ENCODE results near the gene ATP11A.
"Not testable (repeated sequence)": the region's sequence is repeated elsewhere in the genome, so short reads cannot be mapped to it uniquely, and the experiment has no call there.

The ATP11A gene

DNA sequence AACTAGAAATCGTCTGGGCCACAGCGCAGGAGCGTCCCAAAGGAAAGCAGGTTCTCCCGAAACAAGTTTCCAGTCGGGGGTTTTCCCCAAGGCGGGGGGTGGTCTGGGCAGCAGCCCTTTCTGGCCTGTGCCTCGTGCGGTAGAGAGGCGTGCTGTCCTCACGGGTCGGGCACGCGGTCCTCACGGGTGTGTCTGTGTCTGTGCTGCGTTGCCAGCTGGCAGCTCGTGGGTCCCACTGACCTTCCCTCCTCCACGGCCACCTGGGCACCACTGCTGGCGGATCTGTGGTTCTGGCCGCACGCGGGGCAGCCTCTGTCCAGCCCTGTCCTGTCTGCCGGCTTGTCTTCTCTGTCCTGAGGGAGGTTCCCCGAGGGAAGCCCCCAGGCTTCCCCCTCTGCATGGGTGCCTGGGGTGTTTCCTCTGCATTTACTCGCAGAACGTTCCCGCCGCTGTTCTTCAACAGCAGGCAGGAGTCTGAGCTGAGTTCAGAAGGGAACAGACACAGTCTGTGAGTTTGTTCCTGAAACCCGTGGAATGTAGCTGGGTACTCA lies 181.0 kb downstream of the ATP11A start:
- no peak for DNase-seq

DNA sequence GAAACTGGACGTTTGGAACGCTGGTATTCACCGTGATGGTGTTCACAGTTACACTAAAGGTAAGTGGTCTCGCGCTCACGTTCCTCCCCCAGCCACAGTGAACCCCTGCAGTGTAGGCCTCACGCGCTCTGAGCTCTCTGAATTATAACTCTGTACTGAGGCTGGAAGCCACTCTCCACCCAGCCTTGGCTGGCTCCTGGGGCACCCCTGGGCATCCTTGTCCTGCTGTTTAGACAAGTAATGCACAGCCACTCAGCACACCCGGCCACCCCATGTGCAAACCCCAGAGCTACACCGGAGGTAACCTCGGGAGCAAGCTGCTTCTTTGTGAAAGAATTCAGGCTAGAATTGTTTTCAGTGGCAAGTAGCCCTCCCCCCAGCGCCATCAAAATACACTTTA lies 181.9 kb downstream of the ATP11A start:
- no peak for DNase-seq

DNA sequence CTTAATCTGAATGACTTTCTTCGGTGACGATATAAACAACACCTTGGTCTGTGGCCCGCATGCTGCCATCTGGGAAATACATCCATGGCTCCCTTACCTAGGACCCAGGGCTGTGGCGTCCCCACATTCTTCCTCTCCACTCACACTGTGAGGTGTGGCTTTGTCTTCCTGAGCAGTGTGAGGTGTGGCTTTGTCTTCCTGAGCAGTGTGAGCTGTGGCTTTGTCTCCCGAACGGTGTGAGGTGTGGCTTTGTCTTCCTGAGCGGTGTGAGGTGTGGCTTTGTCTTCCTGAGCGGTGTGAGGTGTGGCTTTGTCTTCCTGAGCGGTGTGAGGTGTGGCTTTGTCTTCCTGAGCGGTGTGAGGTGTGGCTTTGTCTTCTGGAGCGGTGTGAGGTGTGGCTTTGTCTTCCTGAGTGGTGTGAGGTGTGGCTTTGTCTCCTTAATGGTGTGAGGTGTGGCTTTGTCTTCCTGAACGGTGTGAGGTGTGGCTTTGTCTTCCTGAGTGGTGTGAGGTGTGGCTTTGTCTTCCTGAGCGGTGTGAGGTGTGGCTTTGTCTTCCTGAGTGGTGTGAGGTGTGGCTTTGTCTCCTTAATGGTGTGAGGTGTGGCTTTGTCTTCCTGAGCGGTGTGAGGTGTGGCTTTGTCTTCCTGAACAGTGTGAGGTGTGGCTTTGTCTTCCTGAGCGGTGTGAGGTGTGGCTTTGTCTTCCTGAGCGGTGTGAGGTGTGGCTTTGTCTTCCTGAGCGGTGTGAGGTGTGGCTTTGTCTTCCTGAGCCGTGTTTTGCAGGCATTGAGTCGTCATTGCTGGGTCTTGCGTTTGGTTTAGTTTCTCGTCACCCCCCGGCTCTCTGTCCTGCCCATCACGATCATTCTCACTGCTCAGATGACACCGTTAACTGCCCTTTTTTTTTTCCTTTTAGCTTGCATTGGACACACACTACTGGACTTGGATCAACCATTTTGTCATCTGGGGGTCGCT lies 183.1 kb downstream of the ATP11A start:
- DNase-seq: not testable (repeated sequence)

DNA sequence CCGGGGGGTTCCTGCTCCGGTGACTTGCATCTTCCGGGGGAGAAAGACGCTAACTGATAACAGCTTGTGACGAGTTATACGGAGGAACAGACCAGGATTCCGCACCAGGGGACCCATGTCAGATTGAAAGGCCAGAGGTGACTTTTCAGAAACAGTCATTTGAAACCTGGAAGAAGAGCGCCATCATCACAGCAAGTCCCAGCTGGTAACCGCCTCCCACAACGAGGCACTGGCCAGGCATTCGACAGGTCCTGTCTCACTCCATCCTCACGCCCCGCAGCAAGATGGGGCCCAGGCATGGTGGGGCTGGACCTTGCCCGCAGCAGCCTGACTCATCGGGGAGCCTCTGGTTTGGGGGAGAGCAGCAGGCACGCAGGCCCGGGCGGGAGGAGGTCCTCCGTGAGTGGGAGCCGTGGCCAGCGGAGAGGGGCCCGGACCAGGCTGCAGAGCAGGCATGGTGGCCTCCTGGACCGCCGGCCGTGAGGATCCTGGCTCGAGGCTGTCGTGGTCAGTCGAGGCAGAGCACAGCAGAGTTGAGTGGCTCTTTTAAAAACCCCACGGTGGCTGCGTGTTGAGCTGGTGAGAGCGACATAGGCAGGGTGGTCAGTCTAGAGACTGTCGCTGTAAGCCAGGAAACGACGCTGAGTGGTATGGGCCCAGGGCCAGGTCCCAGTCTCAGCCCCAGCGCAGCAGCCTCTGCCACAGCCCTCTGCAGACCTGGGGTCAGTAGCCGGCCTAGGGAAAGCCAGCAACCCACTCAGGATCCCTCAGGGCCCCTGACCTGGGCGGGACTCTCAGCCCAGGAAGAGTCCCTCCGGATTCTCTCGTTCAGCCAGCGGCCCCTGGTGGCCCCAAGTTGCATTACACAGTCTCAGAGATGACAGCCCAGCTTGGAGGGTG lies 184.3 kb downstream of the ATP11A start:
- DNase-seq: peak; percentile 2

DNA sequence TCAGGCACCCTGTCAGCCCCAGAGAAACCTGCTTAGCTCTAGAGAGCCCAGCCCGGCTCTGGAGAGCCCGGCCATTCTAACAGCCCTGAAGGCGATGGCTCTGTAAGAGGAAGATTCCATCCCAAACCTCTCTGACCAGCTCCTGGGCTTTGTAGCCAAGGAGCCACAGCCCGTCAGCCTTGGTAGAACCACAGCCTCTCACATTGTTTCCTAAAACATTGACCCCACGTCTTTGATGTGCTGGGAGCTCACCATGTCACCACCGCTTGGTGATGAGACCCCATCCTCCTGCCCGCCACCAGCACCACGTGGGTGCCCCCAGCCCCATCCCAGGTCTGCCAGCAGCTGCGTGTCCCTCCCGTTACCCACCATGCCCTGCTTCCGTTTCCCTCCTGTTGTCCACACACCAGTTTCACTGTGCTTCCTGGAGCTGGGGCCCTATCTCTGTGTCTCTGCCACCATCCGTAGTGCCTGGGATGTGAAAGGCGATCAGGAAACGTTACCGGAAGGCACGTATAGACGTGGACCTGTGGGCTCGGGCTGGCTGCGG lies 185.0 kb downstream of the ATP11A start:
- DNase-seq: no peak

DNA sequence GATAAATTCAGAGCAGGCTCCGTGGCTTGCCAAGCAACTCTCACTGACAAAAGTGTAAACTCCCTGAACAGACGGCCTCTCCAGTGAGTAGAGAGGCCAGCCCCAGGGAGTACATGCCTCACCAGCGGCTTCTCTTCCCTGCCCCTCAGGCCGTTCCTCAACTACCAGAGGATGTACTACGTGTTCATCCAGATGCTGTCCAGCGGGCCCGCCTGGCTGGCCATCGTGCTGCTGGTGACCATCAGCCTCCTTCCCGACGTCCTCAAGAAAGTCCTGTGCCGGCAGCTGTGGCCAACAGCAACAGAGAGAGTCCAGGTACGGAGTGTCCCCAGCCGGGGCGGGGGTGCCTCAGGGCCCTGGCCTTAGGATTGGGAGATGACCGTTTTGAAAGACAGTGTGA lies 185.8 kb downstream of the ATP11A start:
- DNase-seq: no peak

DNA sequence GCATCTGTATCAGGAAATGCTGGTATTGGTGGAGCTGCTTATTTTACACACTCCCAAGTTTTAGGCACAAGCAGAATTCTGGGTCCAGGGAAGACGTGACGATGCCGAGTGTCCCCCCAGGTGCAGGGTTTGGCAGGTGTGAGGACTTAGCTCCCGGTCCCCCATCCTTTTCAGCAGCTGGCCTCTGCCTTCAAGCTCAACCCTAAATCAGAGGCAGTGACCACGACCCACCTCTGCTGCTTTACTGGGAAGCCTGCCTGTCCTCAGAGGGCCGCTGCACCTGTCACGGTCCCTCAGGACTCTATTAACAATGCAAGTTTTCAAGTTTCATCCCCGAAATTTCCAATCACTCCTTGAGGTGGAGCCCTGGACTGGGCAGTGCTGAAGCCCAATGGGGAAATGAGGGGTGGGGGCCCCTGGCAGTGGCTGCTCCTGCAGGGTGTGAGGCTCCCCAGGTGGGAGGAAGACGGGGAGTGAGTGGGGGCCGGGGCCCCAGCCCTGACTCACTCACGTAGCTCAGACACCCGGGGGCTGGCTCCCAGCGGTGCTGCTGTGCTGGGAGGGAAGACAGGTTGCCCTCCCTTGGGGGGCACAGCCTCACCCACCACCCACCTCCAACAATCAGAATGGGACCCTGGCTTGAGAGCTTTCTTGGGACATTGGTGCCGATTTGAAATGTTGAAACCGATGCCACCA lies 186.6 kb downstream of the ATP11A start:
- DNase-seq: no peak

DNA sequence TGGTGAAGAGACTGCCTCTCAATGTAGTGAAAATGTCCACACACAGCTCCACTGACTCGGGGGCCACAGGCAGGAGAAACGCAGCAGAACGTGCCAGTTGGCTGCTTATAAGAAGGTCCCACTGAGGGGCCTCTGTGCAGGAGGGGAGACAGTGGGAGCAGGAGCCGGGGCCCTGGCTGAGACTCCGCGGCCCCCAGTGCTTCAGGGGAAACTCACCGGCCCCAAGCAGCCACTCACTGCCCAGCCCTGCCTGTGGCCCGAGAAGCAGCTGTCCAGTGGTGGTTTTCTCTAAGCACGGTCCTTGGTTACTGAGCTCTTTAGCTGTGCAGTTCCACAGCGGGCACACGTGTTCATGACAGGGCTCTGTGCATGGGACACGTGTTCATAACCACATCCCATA lies 187.2 kb downstream of the ATP11A start:
- DNase-seq: no peak

DNA sequence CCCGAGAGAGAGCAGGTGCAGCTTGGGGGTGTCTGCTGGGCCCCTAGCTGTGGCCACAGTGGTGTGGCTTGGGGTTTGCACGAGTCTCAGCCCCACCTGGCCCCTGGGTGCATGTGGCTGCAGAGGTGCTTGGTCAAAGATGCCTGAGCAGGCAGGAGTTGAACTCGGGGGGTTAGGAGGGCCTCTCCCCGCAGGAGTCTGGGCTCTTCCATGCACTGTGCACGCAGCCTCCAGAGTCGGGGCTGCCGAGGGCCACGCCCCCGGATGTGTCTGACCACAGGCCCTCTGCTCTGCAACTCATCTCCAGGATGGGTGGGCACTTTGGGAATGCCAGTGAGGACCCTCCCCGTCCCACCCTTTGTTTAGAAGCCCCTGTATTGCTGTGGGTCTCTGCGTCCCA lies 187.7 kb downstream of the ATP11A start:
- DNase-seq: no peak

DNA sequence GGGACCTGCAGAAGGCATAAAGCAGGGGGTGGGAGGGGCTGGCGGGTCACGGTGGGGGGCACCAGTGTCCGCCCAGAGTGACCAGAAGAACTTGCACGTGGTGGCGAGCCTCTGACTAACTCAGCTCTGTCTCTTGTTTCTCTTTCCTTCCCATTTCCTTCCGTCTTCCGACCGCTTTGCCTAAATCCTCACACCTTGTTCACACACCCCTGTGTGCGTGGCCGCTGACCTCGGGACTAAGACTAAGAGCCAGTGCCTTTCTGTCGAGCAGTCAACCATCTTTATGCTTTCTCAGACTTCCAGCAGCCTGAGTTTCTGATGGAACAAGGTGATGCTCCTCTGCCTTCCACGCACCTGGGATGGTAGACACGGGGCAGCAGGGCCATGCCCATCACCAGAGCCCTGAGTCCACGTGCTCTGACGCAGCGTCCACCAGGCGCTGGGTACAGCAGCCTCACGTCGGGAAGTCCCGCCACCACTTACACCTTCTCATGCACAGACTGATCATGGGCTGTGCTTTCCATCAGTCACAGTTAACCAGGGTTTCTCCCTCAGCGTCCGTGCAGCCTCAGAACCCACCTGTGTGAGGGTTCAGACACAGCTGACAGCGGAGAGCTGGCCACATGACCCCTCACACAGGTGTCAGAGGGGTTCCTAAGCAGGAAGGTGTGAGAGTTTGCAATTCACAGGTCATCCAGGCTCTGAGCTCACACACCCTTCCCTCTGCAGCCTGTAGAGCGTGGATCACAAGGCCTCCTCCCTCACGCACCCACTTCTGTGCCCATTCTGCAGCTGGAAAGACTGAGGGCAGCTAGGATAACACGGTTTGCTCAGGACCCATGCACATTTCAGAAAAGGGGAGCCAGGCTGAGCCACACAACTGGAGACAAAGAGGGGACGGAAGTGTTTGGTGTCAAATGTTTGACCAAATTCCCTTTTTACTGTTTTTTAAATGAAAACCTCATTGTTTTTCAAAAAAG lies 188.4 kb downstream of the ATP11A start:
- no peak for DNase-seq

DNA sequence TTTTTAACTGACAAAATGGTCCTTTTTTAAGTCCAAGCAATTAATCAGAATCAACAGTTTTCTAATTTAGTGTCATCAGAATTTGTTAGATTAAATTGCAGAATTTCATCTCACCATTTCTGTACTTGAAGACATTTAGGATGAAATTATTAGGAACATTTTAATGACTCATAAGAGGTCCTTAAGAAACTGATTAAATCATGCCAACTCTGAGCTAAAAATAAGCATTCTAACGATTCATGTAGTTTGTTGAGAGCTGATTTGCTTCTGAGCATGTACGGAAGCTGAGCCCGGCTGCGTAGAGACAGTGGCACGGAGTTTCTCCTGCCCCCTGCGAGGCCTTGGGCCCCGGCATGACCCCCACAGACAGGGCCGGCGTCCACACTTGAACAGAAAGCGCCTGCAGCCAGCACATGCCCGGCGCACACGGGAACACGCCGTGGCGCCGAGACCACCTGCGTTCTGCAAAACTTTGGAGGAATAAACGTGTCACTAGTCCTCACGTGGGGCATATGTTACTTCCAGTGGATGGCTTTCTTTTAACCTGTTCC lies 189.5 kb downstream of the ATP11A start:
- DNase-seq: no peak

DNA sequence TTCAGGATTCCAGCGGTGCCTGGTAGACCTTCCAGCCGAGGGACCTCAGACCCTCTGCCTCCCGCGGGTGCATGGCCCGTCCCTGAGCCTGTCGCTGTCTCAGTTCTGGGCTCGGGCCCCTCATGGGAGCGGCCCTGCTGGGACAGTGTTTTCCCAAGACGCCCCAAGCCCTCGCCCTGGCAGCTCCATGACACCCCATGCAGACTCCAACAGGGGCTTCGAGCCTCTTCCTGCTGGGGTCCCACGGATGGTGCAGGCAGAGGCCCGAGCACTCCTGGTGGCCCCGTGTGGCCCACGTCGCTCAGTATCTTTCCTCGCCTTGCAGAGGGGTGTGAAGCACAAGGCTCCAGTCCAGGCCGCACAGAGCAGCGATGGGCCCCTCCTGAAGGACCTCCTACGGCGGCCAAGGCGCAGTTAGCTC lies 190.4 kb downstream of the ATP11A start:
- no peak for DNase-seq

DNA sequence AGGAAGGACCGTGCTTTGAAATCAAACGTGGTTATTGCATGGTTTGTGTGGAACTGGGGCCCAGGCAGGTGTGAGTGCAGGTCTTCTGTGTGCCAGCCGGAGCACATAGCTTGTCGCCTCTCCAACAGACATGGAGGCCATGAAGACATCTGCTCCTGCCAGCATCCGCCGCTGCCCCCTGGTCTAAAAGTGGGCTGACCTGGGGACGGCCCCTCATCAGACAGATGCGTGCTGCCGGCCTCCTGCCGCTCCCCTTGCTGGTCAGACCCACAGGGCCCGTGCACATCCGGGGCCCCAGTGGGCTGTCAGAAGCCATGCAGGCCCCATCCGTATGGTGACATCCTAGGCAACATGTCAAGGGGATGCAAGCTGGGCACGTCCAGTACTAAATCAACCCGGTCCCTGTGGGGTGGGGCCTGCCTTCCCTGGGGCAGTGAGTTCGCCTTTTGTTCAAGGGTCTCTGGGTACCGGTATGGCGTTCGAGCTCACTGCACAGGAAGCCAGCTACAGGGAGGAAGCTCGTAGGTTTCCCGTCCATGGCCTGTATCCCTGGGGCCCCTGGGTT lies 191.2 kb downstream of the ATP11A start:
- DNase-seq: no peak

DNA sequence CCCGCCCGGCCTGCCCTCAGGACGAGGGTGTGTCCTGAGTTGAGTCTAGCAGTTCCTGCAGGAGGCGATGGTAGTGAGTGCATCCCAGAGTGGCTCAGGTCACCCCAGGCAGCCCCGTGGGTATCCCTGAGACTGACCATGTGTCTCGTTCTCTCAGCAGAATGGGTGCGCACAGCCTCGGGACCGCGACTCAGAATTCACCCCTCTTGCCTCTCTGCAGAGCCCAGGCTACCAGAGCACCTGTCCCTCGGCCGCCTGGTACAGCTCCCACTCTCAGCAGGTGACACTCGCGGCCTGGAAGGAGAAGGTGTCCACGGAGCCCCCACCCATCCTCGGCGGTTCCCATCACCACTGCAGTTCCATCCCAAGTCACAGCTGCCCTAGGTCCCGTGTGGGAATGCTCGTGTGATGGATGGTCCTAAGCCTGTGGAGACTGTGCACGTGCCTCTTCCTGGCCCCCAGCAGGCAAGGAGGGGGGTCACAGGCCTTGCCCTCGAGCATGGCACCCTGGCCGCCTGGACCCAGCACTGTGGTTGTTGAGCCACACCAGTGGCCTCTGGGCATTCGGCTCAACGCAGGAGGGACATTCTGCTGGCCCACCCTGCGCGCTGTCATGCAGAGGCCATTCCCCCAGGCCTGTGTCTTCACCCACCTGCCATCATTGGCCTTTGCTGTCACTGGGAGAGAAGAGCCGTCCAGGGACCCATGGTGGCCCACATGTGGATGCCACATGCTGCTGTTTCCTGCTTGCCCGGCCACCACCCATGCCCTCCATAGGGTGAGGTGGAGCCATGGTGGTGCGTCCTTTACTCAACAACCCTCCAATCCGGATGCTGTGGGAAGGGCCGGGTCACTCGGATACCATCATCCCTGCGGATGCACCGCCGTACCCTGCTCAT lies 192.1 kb downstream of the ATP11A start:
- no peak for DNase-seq

DNA sequence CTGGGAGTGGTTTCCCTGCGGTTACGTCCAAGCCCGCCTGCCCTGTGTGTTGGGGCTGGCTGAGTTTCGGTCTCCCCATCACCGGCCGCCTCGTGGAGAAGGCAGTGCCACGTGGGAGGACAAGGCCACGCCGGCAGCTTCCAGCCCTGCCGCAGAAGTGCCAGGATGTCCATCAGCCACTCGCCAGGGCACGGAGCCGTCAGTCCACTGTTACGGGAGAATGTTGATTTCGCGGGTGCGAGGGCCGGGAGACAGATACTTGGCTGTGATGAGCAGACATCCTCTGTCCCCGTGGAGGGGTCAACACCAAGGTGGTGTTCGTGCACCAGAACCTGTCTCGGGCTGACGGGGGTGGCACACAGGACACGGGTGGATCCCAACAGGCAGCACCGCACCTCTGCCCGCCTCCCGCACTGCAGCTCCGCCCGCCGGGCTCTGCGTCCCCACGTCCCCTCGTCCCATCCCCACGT lies 192.8 kb downstream of the ATP11A start:
- no peak for DNase-seq

DNA sequence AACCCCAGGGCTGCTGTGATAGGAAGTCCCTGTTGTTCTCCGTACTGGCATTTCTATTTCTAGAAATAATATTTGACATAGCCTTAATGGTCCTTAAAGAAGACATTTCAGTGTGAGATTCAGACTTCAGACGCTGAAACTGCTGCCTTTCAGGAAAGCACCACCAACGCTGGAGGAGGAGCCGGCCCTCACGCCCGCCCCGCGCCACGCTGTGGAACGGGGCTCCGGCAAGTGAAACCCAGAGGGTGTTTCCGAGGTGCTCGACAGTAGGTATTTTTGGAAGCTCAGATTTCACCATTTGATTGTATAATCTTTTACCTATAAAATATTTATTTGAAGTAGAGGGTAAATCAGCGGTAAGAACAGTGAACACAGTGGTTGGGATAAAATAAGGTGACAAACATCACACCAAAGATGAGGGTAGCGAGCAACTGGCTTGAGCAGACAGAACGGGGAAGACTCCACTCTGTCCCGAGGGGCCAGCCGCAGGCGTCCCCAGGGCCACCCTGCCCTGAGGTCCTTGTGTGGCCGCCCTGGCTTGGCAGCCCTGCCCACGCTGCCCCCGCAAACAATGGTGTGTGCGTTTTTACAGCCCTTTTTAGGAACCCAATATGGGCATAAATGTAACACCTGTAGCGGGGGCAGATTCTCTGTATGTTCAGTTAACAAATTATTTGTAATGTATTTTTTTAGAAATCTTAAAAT lies 193.6 kb downstream of the ATP11A start:
- DNase-seq: no peak

DNA sequence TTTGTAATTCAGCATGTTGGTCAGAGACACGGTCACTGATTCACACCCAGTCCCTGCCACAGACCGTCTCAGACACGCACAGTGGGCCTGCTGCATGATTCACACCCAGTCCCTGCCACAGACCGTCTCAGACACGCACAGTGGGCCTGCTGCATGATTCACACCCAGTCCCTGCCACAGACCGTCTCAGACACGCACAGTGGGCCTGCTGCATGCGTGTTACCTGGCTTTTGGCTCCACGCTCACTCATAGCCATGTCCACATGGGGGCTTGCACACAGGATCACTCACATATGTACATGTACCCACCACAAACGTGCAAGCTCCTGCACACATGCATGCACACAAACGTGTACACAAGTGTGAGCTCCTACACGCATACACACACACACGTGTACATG lies 194.9 kb downstream of the ATP11A start:
- DNase-seq: not testable (repeated sequence)

DNA sequence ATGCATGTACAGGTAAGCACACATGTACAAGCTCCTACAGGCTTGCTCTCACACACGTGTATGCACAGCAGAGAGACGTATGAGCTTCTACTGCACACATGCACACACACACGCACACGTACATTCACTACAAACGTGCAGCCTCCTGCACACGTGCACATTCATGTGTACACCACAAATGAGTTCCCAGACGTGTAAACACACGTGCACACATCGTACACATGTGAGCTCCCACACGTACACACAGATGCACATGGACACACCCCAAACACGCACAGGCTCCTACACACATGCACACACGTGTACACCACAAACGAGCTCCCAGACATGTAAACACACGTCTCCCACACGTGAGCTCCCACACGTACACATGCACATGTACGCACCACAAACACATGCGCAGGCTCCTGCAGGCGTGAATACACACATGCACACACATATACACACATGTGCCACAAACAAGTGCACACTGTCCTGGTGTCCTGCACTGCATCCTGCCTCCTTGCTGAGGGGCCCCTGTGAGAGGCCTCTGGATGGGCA lies 195.5 kb downstream of the ATP11A start:
- no peak for DNase-seq
